K562 (cell line): Measurements from ENCODE around the gene GALNS. TPM values are rescaled to one million over a fixed set of nuclear protein-coding genes. Genes with fewer than 3 reads are reported as not detected.

Experiments
- ATAC-seq: fragments of 200-7000 bp; cut with Tn5 transposase; 3 replicates; pipeline ENCODE4 v1.9.1; 2020; ENCODE audit warnings: moderate library complexity
- BruUV-seq: library from RNA; stranded (reverse); fragments of 400-500 nt; replicated peaks from 2 replicates; lab custom pipeline; 2021; lab: Mats Ljungman, UMichigan
- CTCF ChIA-PET: fragments of 300-600 bp; formaldehyde crosslinking; extraction: SDS; loops from one replicate; lab custom pipeline; 2021; ENCODE audit warnings: low intra/inter-chr PET ratio; lab: Yijun Ruan, JAX
- POLR2A ChIA-PET: fragments of 300-600, 350-650 bp; sonication (Branson Sonifier 250); formaldehyde crosslinking; extraction: SDS; loops from one replicate; lab custom pipeline; 2021; ENCODE audit warnings: antibody characterized with exemption, inconsistent platforms; lab: Yijun Ruan, JAX
- DNase-seq, 4 experiments: peaks; one replicate each; pipeline versions ENCODE4 v3.0.0 to v3.0.0-alpha.2; 2011 to 2018; ENCODE audit warnings: low spot score in 3 of 4, mixed read lengths in 3 of 4; ENCODE audit errors: extremely low read depth in 1 of 4
- FAIRE-seq: peaks from 2 replicates; lab custom pipeline; 2011; peaks lifted over from hg19 to GRCh38; lab: Jason Lieb, UNC
- H2AFZ ChIP-seq: 2 replicates; pipeline ENCODE4 v1.6.0; 2011; ENCODE audit warnings: low read depth, low read length, control low read depth, inconsistent platforms
- H3K27ac ChIP-seq: fragments of 200-600 bp; 3 replicates; pipeline ENCODE4 v1.8.0; 2011; ENCODE audit warnings: low read depth, mild to moderate bottlenecking, control low read depth, inconsistent platforms, low read length, moderate library complexity, mixed read lengths; ENCODE audit errors: extremely low read depth
- H3K27me3 ChIP-seq, 2 experiments: fragments of 300-600 bp in 1 of 2; 2 replicates in 1 of 2; 3 replicates in 1 of 2; pipeline versions ENCODE4 v1.6.0 to v1.8.0; 2011; ENCODE audit warnings: inconsistent platforms in 2 of 2, low read length in 2 of 2, mild to moderate bottlenecking in 1 of 2, mixed read lengths in 1 of 2, moderate library complexity in 1 of 2; ENCODE audit not compliant: control insufficient read depth in 2 of 2, insufficient read depth in 2 of 2
- H3K36me3 ChIP-seq: fragments of 300-600 bp; 3 replicates; pipeline ENCODE4 v1.8.0; 2011; ENCODE audit warnings: mild to moderate bottlenecking, low read length, inconsistent platforms; ENCODE audit not compliant: control insufficient read depth, insufficient read depth
- H3K4me1 ChIP-seq, 2 experiments: fragments of 200-600 bp in 1 of 2; replicated peaks in 1 of 2; 2 replicates in 1 of 2; 3 replicates in 1 of 2; pipeline versions ENCODE4 v1.5.1 to v1.8.0; 2011; ENCODE audit warnings: inconsistent platforms in 2 of 2, low read length in 2 of 2, mild to moderate bottlenecking in 1 of 2, mixed read lengths in 1 of 2, moderate library complexity in 1 of 2; ENCODE audit not compliant: control insufficient read depth in 2 of 2, insufficient read depth in 2 of 2
- H3K4me2 ChIP-seq: 2 replicates; pipeline ENCODE4 v1.6.1; 2011; ENCODE audit warnings: low read length, control low read depth, inconsistent platforms, mixed read lengths; ENCODE audit not compliant: insufficient read depth
- H3K4me3 ChIP-seq: fragments of 200-600 bp; sonication (generic), shearing (Covaris generic); 2 replicates; pipeline ENCODE4 v1.5.1; 2016; ENCODE audit warnings: control low read depth, inconsistent platforms
- H3K79me2 ChIP-seq: fragments of 200-600 bp; 3 replicates; pipeline ENCODE4 v1.8.0; 2011; ENCODE audit warnings: low read length, inconsistent platforms; ENCODE audit not compliant: control insufficient read depth, insufficient read depth
- H3K9ac ChIP-seq, 2 experiments: 2 replicates each; pipeline versions ENCODE4 v1.6.0 to v1.6.1; 2011; ENCODE audit warnings: low read depth in 2 of 2, low read length in 2 of 2, control low read depth in 1 of 2, inconsistent platforms in 1 of 2, mild to moderate bottlenecking in 1 of 2, mixed read lengths in 1 of 2; ENCODE audit not compliant: insufficient read depth in 1 of 2
- H3K9me1 ChIP-seq: one replicate; pipeline ENCODE4 v1.6.0; 2011; ENCODE audit warnings: inconsistent platforms, mild to moderate bottlenecking, low read length, moderate library complexity; ENCODE audit not compliant: control insufficient read depth, insufficient read depth
- H3K9me3 ChIP-seq: replicated peaks from 2 replicates; pipeline ENCODE4 v1.5.1; 2011; ENCODE audit warnings: low read depth, low read length, inconsistent platforms; ENCODE audit not compliant: control insufficient read depth, insufficient read depth
- H4K20me1 ChIP-seq: replicated peaks from 2 replicates; pipeline ENCODE4 v1.6.1; 2011; ENCODE audit warnings: low read length, inconsistent platforms, mixed read lengths; ENCODE audit not compliant: control insufficient read depth, insufficient read depth
- CBFB ChIP-seq: sonication (generic); formaldehyde crosslinking; IDR thresholded peaks from 2 replicates; pipeline ENCODE4 v1.4.0; 2020; ENCODE audit warnings: mild to moderate bottlenecking, missing genetic modification reagents
- CREM ChIP-seq: IDR thresholded peaks from 2 replicates; pipeline ENCODE4 v1.6.1; 2014; ENCODE audit warnings: antibody characterized with exemption, low read depth
- GABPB1 ChIP-seq: sonication (generic); formaldehyde crosslinking; IDR thresholded peaks from 2 replicates; pipeline ENCODE4 v1.8.0; 2022; ENCODE audit warnings: mild to moderate bottlenecking, missing genetic modification reagents
- LCOR ChIP-seq: sonication (generic); formaldehyde crosslinking; IDR thresholded peaks from 2 replicates; pipeline ENCODE4 v1.8.0; 2022; ENCODE audit warnings: mild to moderate bottlenecking, missing genetic modification reagents
- NR4A1 ChIP-seq, 2 experiments: fragments of 250-450 bp in 1 of 2; fragments of 450-650 bp in 1 of 2; sonication (Bioruptor Pico) in 1 of 2; IDR thresholded peaks; 2 replicates each; pipeline versions ENCODE4 v1.4.0 to v1.6.1; 2016 to 2020; ENCODE audit warnings: mild to moderate bottlenecking in 2 of 2, missing compliant biosample characterization in 1 of 2, missing genetic modification characterization in 1 of 2, moderate library complexity in 1 of 2
- PKNOX1 ChIP-seq: fragments of 450-650 bp; IDR thresholded peaks from 2 replicates; pipeline ENCODE4 v1.6.1; 2016
- POLR3A ChIP-seq: IDR thresholded peaks from 2 replicates; pipeline ENCODE4 v1.6.1; 2011; ENCODE audit warnings: borderline replicate concordance, mild to moderate bottlenecking, moderate library complexity; ENCODE audit not compliant: insufficient read length, insufficient read depth; ENCODE audit errors: extremely low read depth
- PURB ChIP-seq: sonication (generic); formaldehyde crosslinking; IDR thresholded peaks from 2 replicates; pipeline ENCODE4 v1.9.0; 2021; ENCODE audit warnings: low read depth, mild to moderate bottlenecking, missing genetic modification reagents
- SAFB ChIP-seq: fragments of 200-400 bp; formaldehyde crosslinking; IDR thresholded peaks from 2 replicates; pipeline ENCODE4 v1.6.1; 2017; ENCODE audit warnings: low read depth, low read length, borderline replicate concordance
- SNAPC5 ChIP-seq: fragments of 250-450 bp; sonication (Bioruptor Pico); IDR thresholded peaks from 2 replicates; pipeline ENCODE4 v1.8.0; 2021; ENCODE audit warnings: moderate library complexity, mild to moderate bottlenecking, inconsistent platforms
- SP1 ChIP-seq: sonication (generic); formaldehyde crosslinking; IDR thresholded peaks from 2 replicates; pipeline ENCODE4 v1.8.1; 2022; ENCODE audit warnings: mild to moderate bottlenecking, missing genetic modification reagents
- TEAD1 ChIP-seq, 2 experiments: fragments of 450-650 bp in 1 of 2; sonication (generic) in 1 of 2; formaldehyde crosslinking; IDR thresholded peaks; 2 replicates each; pipeline versions ENCODE4 v1.4.0 to v1.8.0; 2020 to 2022; ENCODE audit warnings: mild to moderate bottlenecking in 2 of 2, missing genetic modification reagents in 1 of 2
- TEAD4 ChIP-seq, 2 experiments: sonication (generic) in 1 of 2; formaldehyde crosslinking in 1 of 2; IDR thresholded peaks; 2 replicates each; pipeline versions ENCODE4 v1.6.1 to v1.8.0; 2012 to 2022; ENCODE audit warnings: borderline replicate concordance in 1 of 2, inconsistent platforms in 1 of 2, low read length in 1 of 2, mild to moderate bottlenecking in 1 of 2, missing genetic modification reagents in 1 of 2
- TOE1 ChIP-seq, 2 experiments: fragments of 450-650 bp in 1 of 2; sonication (generic) in 1 of 2; formaldehyde crosslinking in 1 of 2; IDR thresholded peaks; 2 replicates each; pipeline versions ENCODE4 v1.7.1 to v1.8.0; 2016 to 2022; ENCODE audit warnings: borderline replicate concordance in 2 of 2, mild to moderate bottlenecking in 2 of 2, antibody characterized with exemption in 1 of 2, inconsistent platforms in 1 of 2, low read depth in 1 of 2, missing genetic modification reagents in 1 of 2, moderate library complexity in 1 of 2
- TSC22D4 ChIP-seq: fragments of 450-650 bp; IDR thresholded peaks from 2 replicates; pipeline ENCODE4 v1.6.1; 2016; ENCODE audit warnings: missing genetic modification characterization, missing biosample characterization, control low read depth
- ZNF280B ChIP-seq: fragments of 250-450 bp; sonication (Bioruptor Pico); IDR thresholded peaks from 2 replicates; pipeline ENCODE4 v1.5.1; 2021; ENCODE audit warnings: mild to moderate bottlenecking
- ZNF431 ChIP-seq: sonication (generic); formaldehyde crosslinking; IDR thresholded peaks from 2 replicates; pipeline ENCODE4 v1.8.0; 2022; ENCODE audit warnings: mild to moderate bottlenecking, missing genetic modification reagents
- WGBS: fragments of 100-300 bp; shearing (Covaris generic); methylation state at CpG from one replicate; pipeline ENCODE4 v1.1.6; 2016; ENCODE audit warnings: low coverage, mixed read lengths; ENCODE audit not compliant: insufficient coverage; ENCODE audit errors: missing lambda C conversion rate; 5-methylcytosine and 5-hydroxymethylcytosine counted together
- in situ Hi-C: fragments of 300-500 bp; cut with MboI; formaldehyde crosslinking; loops from 4 replicates; pipeline ENCODE4 v1.15.0; 2018; ENCODE audit warnings: inconsistent platforms, mixed read lengths
- intact Hi-C: fragments of 100-400 bp; cut with micrococcal nuclease; formaldehyde crosslinking; loops from 2 replicates; pipeline ENCODE4 v1.14.2; 2022
- polyA plus RNA-seq, 8 experiments: library from polyadenylated mRNA; depleted of rRNA in 4 of 8; stranded (reverse) in 5 of 8; unstranded in 3 of 8; fragments of >200 nt; fragmentation: Nextera tagmentation in 2 of 8; fragmentation: Illumina TruSeq in 1 of 8; extraction: Ambion mirVana in 2 of 8; extraction: Trizol in 1 of 8; gene quantifications; 2 replicates each; pipeline versions ENCODE4 v1.2.1 to v1.2.3, GENCODE V29; 2011 to 2014; ENCODE audit warnings: inconsistent platforms in 1 of 8, missing spikeins in 1 of 8
- total RNA-seq, 7 experiments: library from RNA; depleted of rRNA in 6 of 7; stranded (reverse); fragments of >200 nt in 6 of 7; fragmentation: Illumina TruSeq in 2 of 7; extraction: Trizol in 2 of 7; gene quantifications; 2 replicates each; pipeline versions ENCODE4 v1.2.1 to v1.2.3, GENCODE V29; 2011 to 2021; ENCODE audit warnings: low replicate concordance in 1 of 7

GALNS gene
- total and polyA plus RNA-seq, 9 of the 15 experiments (the other 6 are each of a cell fraction or from before 2014, with no cell fraction given), result 0.38 to 13.2 (median 4.3) TPM

GRCh38 chr16:88839026-88839529, 17.7 kb downstream of the GALNS start:
- POLR2A ChIA-PET, result interaction anchor here (0.5 kb wide), 1 partner anchor 9 kb away, joined by 3 read pairs; no protein-coding TSS in a partner anchor
- Histone ChIP-seq H3K27ac (no peak overlapping the region), H3K9me3 (no peaks in the 10 kb centered on the region), H3K4me3 (no peak overlapping the region), H2AFZ (no peak overlapping the region), H3K9ac (0 out of 4 replicates have a peak overlapping the region, but pooled peaks of 1 of the 2 experiments have one; percentile 4), H4K20me1 (no peaks in the 10 kb centered on the region), H3K9me1 (no peaks in the 10 kb centered on the region), H3K4me1 (peaks cover 0 to 48% of the 10 kb centered on the region in 2 experiments; a peak in 2 of 5 replicates), H3K36me3 (no peaks in the 10 kb centered on the region; the same call in 2 of the 3 replicates), H3K79me2 (no peaks in the 10 kb centered on the region), H3K27me3 (no peaks in the 10 kb centered on the region), H3K4me2 (no peak overlapping the region)
- BruUV-seq, result no TSS peak
- 74% methylated on average over 12 of the region's 39 CpGs for whole genome bisulfite sequencing
- peak; percentile 86 for ATAC-seq
- CTCF ChIA-PET, result no interaction called here
- in situ Hi-C loops, result no loop called here
- DNase-seq, result peak; percentile 55 to 80 (median 68)
- FAIRE-seq, result peak; percentile 49
- intact Hi-C loops, result no loop called here
- TF ChIP-seq SP1 (CRISPR knock-in tag), result peak; percentile 61
- TF ChIP-seq POLR3A, result no peak
- TF ChIP-seq ZNF280B (CRISPR knock-in tag), result no peak
- peak; percentile 38; the same call in 1 of the 2 replicates for TF ChIP-seq SAFB
- no peak for TF ChIP-seq NR4A1 (CRISPR knock-in tag; IDR thresholded peaks at IDR 0.05)
- TF ChIP-seq NR4A1 (tag; IDR thresholded peaks at IDR 0.05), result no peak
- TF ChIP-seq LCOR (CRISPR knock-in tag), result peak; percentile 70; the same call in 1 of the 2 replicates
- TF ChIP-seq CBFB (CRISPR knock-in tag), result 0 out of 2 replicates have a peak, but pooled peaks have one; percentile 37
- peak; percentile 85 for TF ChIP-seq GABPB1 (CRISPR knock-in tag)
- no peak for TF ChIP-seq SNAPC5 (CRISPR knock-in tag)
- TF ChIP-seq CREM, result peak; percentile 66
- 0 out of 4 replicates have a peak, but pooled peaks of 1 of the 2 experiments have one; percentile 41 for TF ChIP-seq TEAD1 (CRISPR knock-in tag; IDR thresholded peaks at IDR 0.05)
- TF ChIP-seq TSC22D4 (tag), result no peak
- TF ChIP-seq PURB (CRISPR knock-in tag), result no peak
- TF ChIP-seq ZNF431 (CRISPR knock-in tag), result no peak
- TF ChIP-seq TEAD4 (IDR thresholded peaks at IDR 0.05; ENCODE audit: low read length), result no peak
- TF ChIP-seq TEAD4 (CRISPR knock-in tag; IDR thresholded peaks at IDR 0.05; ENCODE audit: borderline replicate concordance), result no peak
- TF ChIP-seq TOE1 (IDR thresholded peaks at IDR 0.05; ENCODE audit: borderline replicate concordance), result no peak
- no peak for TF ChIP-seq TOE1 (CRISPR knock-in tag; IDR thresholded peaks at IDR 0.05; ENCODE audit: borderline replicate concordance, low read depth)
- peak; percentile 5; the same call in 1 of the 2 replicates for TF ChIP-seq PKNOX1
